ENCODE results near the gene ZSCAN31.

ZSCAN31 gene

DNA sequence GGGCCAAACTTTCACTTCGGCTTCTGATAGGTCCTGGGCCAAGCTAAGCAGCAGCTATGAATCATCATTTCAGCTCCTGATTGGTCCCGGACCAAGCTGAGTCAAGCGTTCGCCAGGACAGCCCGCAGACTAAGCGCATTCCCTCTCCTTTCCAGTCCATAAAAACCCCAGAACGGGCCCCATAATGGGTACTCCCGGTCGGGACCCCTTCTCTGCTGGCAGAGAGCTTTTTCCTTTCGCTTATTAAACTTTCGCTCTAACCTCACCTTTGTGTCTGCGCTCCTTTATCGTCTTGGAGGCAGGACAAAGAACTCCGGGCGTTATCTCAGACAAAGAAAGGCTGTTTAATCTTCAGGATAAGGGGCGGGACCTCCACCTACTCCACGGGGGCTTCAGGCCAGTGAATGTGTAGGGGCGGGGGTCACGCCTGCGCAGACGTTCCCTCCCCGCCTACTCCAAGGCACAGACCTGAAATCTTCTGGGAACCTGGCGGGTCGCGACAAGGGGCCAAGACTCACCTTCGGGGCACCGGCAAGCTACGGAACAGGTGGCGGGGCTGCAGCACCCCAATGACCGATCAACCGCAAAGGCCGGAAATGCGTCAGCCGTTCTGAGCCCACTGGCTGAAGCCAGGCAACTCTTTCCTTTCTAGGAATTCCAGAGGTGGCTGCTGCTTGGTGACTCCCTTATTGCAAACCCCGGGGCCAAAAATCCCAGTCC, at the start of gene ZSCAN31:
Gene ZSCAN31 (minus strand): TSS at position 585 of the 720 bp plus-strand sequence. CDS start 6,465 bp downstream, outside the sequence.
- in situ Hi-C loops (cut with MboI; ENCODE audit: low sequenced_read_pairs): no loop called here

DNA sequence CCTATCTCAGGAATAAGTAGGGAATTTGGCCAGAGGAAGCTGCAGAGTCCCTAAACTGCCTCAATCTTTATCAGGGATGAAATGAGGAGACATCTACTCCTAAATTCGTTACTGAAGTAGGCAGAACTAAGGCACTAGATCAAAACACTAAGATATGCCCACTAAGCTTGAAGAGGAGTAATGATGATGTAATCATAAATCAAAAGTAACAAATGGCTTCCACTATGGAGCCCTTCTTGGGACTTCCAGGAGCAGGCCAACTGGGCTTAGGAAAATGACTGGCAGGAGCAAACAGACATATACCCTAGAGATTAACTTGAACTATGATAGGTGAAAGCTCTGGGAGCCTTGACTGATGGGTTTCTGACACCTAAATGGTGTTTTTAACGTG, 48.2 kb upstream of the ZSCAN31 start:
- in situ Hi-C loops (cut with MboI; ENCODE audit: low sequenced_read_pairs): no loop called here

GRCh38 chr6:28383235-28384142, 47.5 kb upstream of the ZSCAN31 start:
- in situ Hi-C loops (cut with MboI; ENCODE audit: low sequenced_read_pairs): no loop called here

- in situ Hi-C loops (cut with MboI; ENCODE audit: low sequenced_read_pairs): no loop called here
Observed at GRCh38 chr6:28380381-28380780, 44.4 kb upstream of the ZSCAN31 start.

DNA sequence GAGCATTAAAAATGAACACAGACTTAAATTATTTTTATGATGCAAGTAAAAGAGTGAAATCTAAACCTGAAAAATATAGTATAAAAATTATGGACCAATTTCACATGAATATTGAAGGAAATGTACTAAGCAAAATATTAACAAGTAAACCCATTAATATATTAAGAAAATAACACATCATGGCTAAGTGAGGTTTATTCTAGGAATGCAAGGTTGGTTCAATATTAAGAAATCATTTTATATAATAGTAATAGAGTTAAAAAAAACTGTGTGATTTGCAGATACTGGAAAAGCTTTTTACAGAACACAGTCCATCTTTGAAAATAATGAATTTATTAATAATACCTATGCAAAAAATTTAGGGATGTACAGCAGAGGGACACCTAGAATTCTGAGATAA, 42.7 kb upstream of the ZSCAN31 start:
- in situ Hi-C loops (cut with MboI; ENCODE audit: low sequenced_read_pairs): no loop called here

DNA sequence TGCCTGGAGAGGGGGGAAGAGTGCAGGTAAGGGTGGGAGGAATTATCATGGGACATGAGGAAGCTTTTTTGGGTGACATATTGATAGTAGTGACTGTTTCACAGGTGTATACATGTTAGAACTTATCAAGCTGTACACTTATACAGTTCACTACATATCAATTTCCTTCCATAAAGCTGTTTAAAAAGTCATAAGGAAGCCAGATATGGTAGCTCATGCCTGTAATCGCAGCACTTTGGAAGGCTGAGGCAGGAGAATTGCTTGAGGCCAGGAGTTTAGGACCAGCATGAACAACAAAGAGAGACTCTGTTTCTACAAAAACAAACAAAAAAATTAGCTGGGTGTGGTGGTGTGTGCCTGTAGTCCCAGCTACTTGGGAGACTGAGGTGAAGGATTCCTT, 41.9 kb upstream of the ZSCAN31 start:
- in situ Hi-C loops (cut with MboI; ENCODE audit: low sequenced_read_pairs): no loop called here

GRCh38 chr6:28373925-28374324, 38.0 kb upstream of the ZSCAN31 start:
- in situ Hi-C loops (cut with MboI; ENCODE audit: low sequenced_read_pairs): loop anchor here (25.0 kb wide), 1 partner anchor 462 kb away; the partner anchor contains the start of gene OR2B2

GRCh38 chr6:28371706-28372451, 35.9 kb upstream of the ZSCAN31 start:
- in situ Hi-C loops (cut with MboI; ENCODE audit: low sequenced_read_pairs): loop anchor here (25.0 kb wide), 1 partner anchor 460 kb away; the partner anchor contains the start of gene OR2B2

DNA sequence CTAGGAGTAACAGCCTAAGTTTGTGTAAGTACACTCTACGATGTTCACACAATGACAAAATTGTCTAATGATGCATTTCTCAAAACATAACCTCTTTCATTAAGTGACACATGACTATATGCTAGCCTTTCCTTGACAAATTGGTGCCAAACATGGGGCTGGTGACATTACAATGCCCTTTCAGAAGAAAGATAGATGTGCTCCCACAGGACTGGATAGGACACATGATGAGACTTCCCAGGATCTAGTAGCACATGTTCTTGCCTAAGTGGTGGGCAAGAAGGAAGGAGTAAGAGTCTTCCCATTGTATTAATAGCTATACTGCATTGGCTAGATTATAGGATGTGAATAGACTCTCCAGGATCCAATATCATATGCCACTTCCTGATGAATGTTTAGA, 35.3 kb upstream of the ZSCAN31 start:
- in situ Hi-C loops (cut with MboI; ENCODE audit: low sequenced_read_pairs): loop anchor here (25.0 kb wide), 1 partner anchor 459 kb away; the partner anchor contains the start of gene OR2B2

- in situ Hi-C loops (cut with MboI; ENCODE audit: low sequenced_read_pairs): loop anchor here (25.0 kb wide), 1 partner anchor 458 kb away; the partner anchor contains the start of gene OR2B2
Observed at GRCh38 chr6:28370440-28370839, 34.5 kb upstream of the ZSCAN31 start.

DNA sequence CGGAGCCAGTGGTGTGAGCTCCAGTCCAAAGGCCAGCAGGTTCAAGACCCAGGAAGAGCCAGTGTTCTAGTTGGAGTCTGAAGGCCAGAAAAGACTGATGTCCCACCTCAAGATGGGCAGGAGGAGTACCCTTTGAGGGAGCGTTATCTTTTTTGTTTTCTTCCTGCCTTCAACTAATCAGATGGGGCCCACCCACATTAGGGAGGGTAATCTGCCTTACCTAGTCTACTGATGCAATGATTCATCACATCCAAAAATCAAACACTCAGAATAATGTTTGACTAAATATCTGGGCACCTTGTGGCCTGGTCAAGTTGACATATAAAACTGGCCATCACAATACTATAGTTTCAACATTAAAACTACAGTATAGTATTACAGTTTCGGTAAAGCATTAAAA, 33.5 kb upstream of the ZSCAN31 start:
- in situ Hi-C loops (cut with MboI; ENCODE audit: low sequenced_read_pairs): loop anchor here (25.0 kb wide), 1 partner anchor 457 kb away; the partner anchor contains the start of gene OR2B2

DNA sequence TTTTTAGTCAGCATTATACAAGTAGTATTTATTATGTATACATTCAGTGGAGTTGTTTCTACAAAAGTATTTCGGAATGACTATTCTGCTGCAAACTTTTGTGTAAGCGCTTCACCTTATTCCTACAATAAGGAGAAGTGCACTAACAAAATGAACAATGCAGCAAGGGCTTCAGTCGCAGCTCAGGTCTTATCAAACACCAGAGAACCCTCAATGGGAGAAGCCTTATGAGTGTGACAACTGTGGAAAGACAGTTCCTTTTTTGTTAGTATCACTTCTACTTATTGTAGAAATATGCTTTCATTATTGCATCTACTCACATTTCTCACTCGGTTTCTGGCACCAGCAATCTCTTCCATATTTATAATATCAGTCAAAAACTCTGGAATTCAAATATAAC, 32.6 kb upstream of the ZSCAN31 start:
- in situ Hi-C loops (cut with MboI; ENCODE audit: low sequenced_read_pairs): loop anchor here (25.0 kb wide), 1 partner anchor 456 kb away; the partner anchor contains the start of gene OR2B2

GRCh38 chr6:28365590-28365989, 29.6 kb upstream of the ZSCAN31 start:
- in situ Hi-C loops (cut with MboI; ENCODE audit: low sequenced_read_pairs): loop anchor here (25.0 kb wide), 1 partner anchor 453 kb away; the partner anchor contains the start of gene OR2B2

DNA sequence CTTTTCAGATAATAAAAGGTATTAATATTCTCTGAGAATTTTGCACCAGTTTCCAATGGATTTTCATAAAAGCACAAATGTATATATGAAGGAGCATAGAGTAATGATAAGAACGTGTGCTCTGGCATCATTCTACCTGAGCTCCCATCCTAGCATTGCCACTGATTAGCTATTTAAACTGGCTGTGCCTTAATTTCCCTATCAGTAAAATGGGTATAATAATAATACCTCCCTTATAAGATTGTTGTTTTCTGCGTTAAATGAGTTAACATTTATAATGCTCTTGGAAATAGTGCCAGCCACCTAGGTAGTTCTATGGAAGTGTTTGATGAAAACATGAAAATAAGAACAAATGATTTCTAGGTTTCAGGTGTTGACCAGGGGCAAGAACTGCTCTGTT, 25.0 kb upstream of the ZSCAN31 start:
- in situ Hi-C loops (cut with MboI; ENCODE audit: low sequenced_read_pairs): loop anchor here (25.0 kb wide), 1 partner anchor 449 kb away; the partner anchor contains the start of gene OR2B2

DNA sequence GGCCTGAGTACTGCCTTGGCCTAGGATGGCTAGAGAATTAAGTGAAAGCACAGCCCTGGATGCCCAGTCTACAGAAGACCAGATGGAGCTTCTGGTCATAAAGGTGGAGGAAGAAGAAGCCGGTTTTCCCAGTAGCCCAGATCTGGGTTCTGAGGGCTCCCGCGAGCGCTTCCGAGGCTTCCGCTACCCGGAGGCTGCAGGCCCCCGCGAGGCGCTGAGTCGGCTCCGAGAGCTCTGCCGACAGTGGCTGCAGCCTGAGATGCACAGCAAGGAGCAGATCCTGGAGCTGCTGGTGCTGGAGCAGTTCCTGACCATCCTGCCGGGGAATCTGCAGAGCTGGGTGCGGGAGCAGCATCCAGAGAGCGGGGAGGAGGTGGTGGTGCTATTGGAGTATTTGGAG, 23.6 kb upstream of the ZSCAN31 start:
- in situ Hi-C loops (cut with MboI; ENCODE audit: low sequenced_read_pairs): loop anchor here (10.0 to 25.0 kb wide), 2 partner anchors 225 to 447 kb away; partner anchors contain the start of gene OR2B2

GRCh38 chr6:28357036-28357435, 21.1 kb upstream of the ZSCAN31 start:
- in situ Hi-C loops (cut with MboI; ENCODE audit: low sequenced_read_pairs): loop anchor here (10.0 to 25.0 kb wide), 2 partner anchors 222 to 445 kb away; partner anchors contain the start of gene OR2B2

GRCh38 chr6:28356666-28357020, 20.7 kb upstream of the ZSCAN31 start:
- in situ Hi-C loops (cut with MboI; ENCODE audit: low sequenced_read_pairs): loop anchor here (10.0 to 25.0 kb wide), 2 partner anchors 222 to 444 kb away; partner anchors contain the start of gene OR2B2

- in situ Hi-C loops (cut with MboI; ENCODE audit: low sequenced_read_pairs): loop anchor here (10.0 to 25.0 kb wide), 2 partner anchors 221 to 444 kb away; partner anchors contain the start of gene OR2B2
Observed at GRCh38 chr6:28355743-28356665, 20.1 kb upstream of the ZSCAN31 start.

All from HL-60/S4 treated with retinoic acid at 250 ng/mL for 4 days and 3 days (cell line).